Loucy (cell line): ENCODE measurements around the gene GAL3ST2.
"Not testable (repeated sequence)": the region's sequence is repeated elsewhere in the genome, so short reads cannot be mapped to it uniquely, and the experiment has no call there.

Source experiments
- H2AFZ ChIP-seq: fragments of 200-600 bp; sonication (generic); 2 replicates; pipeline ENCODE4 v1.6.0; 2016; ENCODE audit warnings: antibody characterized with exemption, mild to moderate bottlenecking, low read length, moderate library complexity
- H3F3A ChIP-seq: fragments of 200-600 bp; 2 replicates; pipeline ENCODE4 v1.6.0; 2016; ENCODE audit warnings: antibody characterized with exemption, low read depth, mild to moderate bottlenecking
- H3K27me3 ChIP-seq: fragments of 200-600 bp; sonication (generic); 2 replicates; pipeline ENCODE4 v1.6.1; 2014; ENCODE audit warnings: low read length, mild to moderate bottlenecking; ENCODE audit not compliant: insufficient read depth, poor library complexity, severe bottlenecking
- H3K36me3 ChIP-seq: fragments of 200-600 bp; sonication (generic); 2 replicates; pipeline ENCODE4 v1.6.1; 2016; ENCODE audit warnings: low read length; ENCODE audit not compliant: insufficient read depth
- H3K4me1 ChIP-seq: fragments of 200-600 bp; sonication (generic); 2 replicates; pipeline ENCODE4 v1.5.1; 2014; ENCODE audit warnings: low read length, mild to moderate bottlenecking; ENCODE audit not compliant: insufficient read depth, poor library complexity, severe bottlenecking
- H3K4me2 ChIP-seq: fragments of 200-600 bp; sonication (generic); 2 replicates; pipeline ENCODE4 v1.6.0; 2014; ENCODE audit warnings: antibody characterized with exemption, low read length, low read depth, mild to moderate bottlenecking; ENCODE audit not compliant: poor library complexity, severe bottlenecking
- H3K4me3 ChIP-seq: fragments of 200-600 bp; sonication (generic); 2 replicates; pipeline ENCODE4 v1.5.1; 2014; ENCODE audit warnings: low read length, mild to moderate bottlenecking, mixed read lengths; ENCODE audit not compliant: poor library complexity, severe bottlenecking
- H3K79me2 ChIP-seq: fragments of 200-600 bp; sonication (generic); 2 replicates; pipeline ENCODE4 v1.6.1; 2014; ENCODE audit warnings: low read length; ENCODE audit not compliant: insufficient read depth
- H3K9ac ChIP-seq: fragments of 200-600 bp; sonication (generic); 2 replicates; pipeline ENCODE4 v1.6.0; 2014; ENCODE audit warnings: mild to moderate bottlenecking, low read depth, low read length, moderate library complexity; ENCODE audit not compliant: poor library complexity, severe bottlenecking
- H3K9me2 ChIP-seq: fragments of 200-600 bp; sonication (generic); replicated peaks from 2 replicates; pipeline ENCODE4 v1.6.1; 2016; ENCODE audit warnings: low read depth, low read length, mixed read lengths
- H3K9me3 ChIP-seq: fragments of 200-600 bp; sonication (generic); 2 replicates; pipeline ENCODE4 v1.6.1; 2014; ENCODE audit warnings: mild to moderate bottlenecking, antibody characterized with exemption, low read length, low read depth; ENCODE audit not compliant: insufficient read depth
- H4K20me1 ChIP-seq: fragments of 200-600 bp; sonication (generic); 2 replicates; pipeline ENCODE4 v1.6.0; 2014; ENCODE audit warnings: antibody characterized with exemption, low read length, mild to moderate bottlenecking; ENCODE audit not compliant: insufficient read depth, poor library complexity, severe bottlenecking
- CTCF ChIP-seq: fragments of 200-600 bp; sonication (generic); conservative IDR thresholded peaks from 2 replicates; pipeline ENCODE4 v1.5.1; 2014; ENCODE audit warnings: mild to moderate bottlenecking, antibody characterized with exemption, low read length
- EZH2phosphoT487 ChIP-seq: fragments of 200-600 bp; IDR thresholded peaks from 2 replicates; pipeline ENCODE4 v1.6.1; 2018; ENCODE audit warnings: antibody characterized with exemption, mild to moderate bottlenecking, moderate library complexity, borderline replicate concordance

Gene GAL3ST2

GRCh38 chr2:241729868-241730267 lies 46.8 kb upstream of the GAL3ST2 start:
- Histone ChIP-seq H3K9ac (no peak overlapping the region), H4K20me1 (no peaks in the 10 kb centered on the region), H3F3A (no peaks in the 10 kb centered on the region), H3K27me3 (no peaks in the 10 kb centered on the region), H3K4me3 (no peak overlapping the region), H3K4me1 (peaks cover 9% of the 10 kb centered on the region), H3K4me2 (no peak overlapping the region), H3K36me3 (no peaks in the 10 kb centered on the region), H2AFZ (no peak overlapping the region), H3K79me2 (no peaks in the 10 kb centered on the region), H3K9me3 (no peaks in the 10 kb centered on the region), H3K9me2 (no peaks in the 10 kb centered on the region)
- TF ChIP-seq CTCF (no peak), EZH2phosphoT487 (no peak)

DNA sequence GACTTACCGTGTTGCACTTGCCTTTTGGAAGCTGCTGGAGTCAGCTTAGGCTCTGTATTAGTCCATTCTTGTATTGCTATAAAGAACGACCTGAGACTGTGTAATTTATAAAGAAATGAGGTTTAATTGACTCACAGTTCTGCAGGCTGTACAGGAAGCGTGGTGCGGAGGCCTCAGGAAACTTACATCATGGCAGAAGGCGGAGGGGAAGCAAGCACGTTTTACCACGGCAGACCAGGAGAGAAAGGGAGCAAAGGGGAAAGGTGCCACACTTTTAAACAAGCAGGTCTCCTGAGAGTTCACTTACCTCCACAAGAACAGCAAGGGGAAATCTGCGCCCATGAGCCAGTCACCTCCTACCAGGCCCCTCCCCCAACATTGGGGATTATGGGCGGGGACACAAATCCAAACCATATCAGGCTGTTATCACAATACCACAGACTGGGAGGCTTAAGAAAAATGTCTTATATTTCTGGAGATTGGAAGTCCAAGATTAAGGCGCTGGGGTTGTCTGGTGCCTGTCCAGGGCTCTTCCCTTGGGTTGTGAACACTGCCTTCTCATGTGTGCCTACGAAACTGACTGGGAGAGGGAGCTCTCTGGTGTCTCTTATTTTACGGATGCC lies 45.8 kb upstream of the GAL3ST2 start:
- no peaks in the 10 kb centered on the region for H3K27me3 ChIP-seq
- no peak overlapping the region for H3K9ac ChIP-seq
- H3K4me2 ChIP-seq, result peak overlapping the region; percentile 25
- H3K79me2 ChIP-seq, result peaks cover 4% of the 10 kb centered on the region; the same call in 1 of the 2 replicates
- H3K9me3 ChIP-seq, result no peaks in the 10 kb centered on the region
- no peaks in the 10 kb centered on the region for H3K36me3 ChIP-seq
- no peaks in the 10 kb centered on the region for H3K9me2 ChIP-seq
- TF ChIP-seq CTCF, result no peak
- no peak for TF ChIP-seq EZH2phosphoT487
- H2AFZ ChIP-seq, result no peak overlapping the region
- H3K4me3 ChIP-seq, result no peak overlapping the region
- H3F3A ChIP-seq, result no peaks in the 10 kb centered on the region
- peaks cover 2% of the 10 kb centered on the region for H4K20me1 ChIP-seq
- peaks cover 12% of the 10 kb centered on the region for H3K4me1 ChIP-seq

GRCh38 chr2:241732513-241733186 lies 44.0 kb upstream of the GAL3ST2 start:
- H2AFZ ChIP-seq, H3K4me2 ChIP-seq, H4K20me1 ChIP-seq, H3K27me3 ChIP-seq, H3F3A ChIP-seq, H3K9me2 ChIP-seq, H3K9me3 ChIP-seq, H3K79me2 ChIP-seq, H3K9ac ChIP-seq, H3K4me3 ChIP-seq, H3K36me3 ChIP-seq: not testable (repeated sequence)
- peak; percentile 42 for TF ChIP-seq CTCF
- H3K4me1 ChIP-seq, result peaks cover 25% of the 10 kb centered on the region
